Stimulated activated CD4-positive, alpha-beta T cell treated with anti-CD3 and anti-CD28 coated beads, Interleukin-15, amount 100 ng/mL, for 48 hours (primary cell): ENCODE data around the gene GDAP2.
A peak's percentile ranks its signal among the peaks of the same experiment; 100 is the strongest.
"Not testable (repeated sequence)": the region's sequence is repeated elsewhere in the genome, so short reads cannot be mapped to it uniquely, and the experiment has no call there.

ENCODE experiments used
- DNase-seq, 2 donors: peaks; one replicate each; pipeline ENCODE4 v3.0.0-alpha.2; 2020; ENCODE audit warnings: low read depth in 2 of 2

GDAP2 gene, protein sequence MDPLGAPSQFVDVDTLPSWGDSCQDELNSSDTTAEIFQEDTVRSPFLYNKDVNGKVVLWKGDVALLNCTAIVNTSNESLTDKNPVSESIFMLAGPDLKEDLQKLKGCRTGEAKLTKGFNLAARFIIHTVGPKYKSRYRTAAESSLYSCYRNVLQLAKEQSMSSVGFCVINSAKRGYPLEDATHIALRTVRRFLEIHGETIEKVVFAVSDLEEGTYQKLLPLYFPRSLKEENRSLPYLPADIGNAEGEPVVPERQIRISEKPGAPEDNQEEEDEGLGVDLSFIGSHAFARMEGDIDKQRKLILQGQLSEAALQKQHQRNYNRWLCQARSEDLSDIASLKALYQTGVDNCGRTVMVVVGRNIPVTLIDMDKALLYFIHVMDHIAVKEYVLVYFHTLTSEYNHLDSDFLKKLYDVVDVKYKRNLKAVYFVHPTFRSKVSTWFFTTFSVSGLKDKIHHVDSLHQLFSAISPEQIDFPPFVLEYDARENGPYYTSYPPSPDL

DNA sequence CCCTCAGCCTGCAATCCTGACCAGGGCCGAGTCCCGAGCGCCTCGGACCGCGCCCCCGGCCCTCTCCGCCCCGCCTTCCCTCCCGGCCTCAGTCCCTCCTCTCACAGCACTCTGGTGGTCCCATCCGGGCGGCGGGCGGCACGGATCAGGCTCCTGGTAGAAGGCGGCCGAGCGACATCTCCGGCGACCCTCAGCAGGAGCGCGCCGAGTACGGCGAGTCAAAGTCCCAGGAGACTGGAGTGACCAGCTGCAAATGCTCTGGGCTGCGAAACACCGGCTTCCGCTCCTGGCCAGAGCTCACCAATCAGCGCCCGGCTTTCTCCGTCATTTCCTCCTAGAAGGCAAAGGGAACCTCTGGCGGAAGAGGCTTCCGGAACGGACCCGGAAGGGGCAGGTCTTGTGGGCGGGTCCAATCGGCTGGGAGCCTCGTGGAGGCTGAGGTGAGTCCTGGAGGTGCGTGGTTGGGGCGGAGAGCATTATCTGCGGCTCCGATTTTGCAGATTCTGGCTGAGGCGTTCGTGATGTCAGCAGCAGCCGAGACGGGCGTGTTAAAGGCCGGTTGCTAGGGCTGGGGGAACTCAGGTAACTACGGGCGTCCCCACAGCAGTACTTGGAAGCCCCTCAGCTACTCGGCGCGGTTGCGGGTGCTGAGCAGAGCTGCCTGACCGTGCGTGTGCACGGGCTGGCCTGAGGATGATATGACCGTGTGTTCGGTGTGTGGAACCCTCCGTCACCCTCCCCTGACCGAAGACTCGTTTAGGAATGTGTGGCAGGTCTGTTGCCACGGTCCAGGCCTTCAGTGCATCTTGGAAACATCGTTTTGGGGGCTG, at the start of gene GDAP2, which contains the start of gene WDR3:
Gene GDAP2 (minus strand): TSS at position 279 of the 830 bp plus-strand sequence. CDS start 9,264 bp downstream, outside the sequence.
Gene WDR3 (plus strand): TSS at position 397 of the 830 bp plus-strand sequence. CDS start 3,581 bp downstream, outside the sequence.
- peak; percentile 93 to 95 for DNase-seq

DNA sequence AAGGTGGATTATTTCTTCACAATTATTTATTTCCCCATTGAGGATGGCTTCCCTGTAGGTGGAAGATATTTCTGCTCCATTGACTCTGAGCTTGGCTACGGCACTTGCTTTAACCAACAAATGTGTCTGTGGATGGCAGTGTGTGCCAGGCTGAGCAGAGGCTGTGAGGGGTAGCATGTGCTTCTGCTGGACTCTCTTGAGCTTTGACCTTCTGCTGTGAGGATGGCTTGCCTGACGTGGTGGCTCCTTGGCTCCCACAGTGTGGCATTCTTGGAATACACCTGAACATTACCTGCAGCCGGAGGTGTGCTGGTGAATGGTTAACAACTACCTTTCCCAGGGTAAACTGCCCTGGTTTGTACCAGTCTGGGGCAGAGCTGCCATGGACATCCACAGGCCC, 47.0 kb upstream of the GDAP2 start:
- no peak for DNase-seq

DNA sequence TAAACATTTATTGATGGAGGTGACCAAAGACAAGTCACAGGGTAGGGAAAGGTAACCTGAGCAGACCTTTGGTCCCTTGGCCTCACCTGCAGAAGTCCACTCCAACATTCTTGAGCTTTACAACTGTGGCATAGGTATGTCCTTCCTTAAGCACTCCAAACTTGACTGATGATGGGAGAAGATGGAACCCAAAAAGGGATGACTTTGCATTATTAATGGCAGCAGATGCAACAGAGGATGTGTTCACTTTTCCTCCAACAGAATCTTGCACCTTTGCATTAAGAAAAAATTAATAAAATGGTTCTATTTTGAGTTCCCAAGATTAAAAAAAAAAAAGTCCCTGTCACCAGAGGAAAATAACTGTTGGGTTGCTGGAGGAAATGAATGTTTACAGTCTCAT, 42.4 kb upstream of the GDAP2 start:
- no peak for DNase-seq

DNA sequence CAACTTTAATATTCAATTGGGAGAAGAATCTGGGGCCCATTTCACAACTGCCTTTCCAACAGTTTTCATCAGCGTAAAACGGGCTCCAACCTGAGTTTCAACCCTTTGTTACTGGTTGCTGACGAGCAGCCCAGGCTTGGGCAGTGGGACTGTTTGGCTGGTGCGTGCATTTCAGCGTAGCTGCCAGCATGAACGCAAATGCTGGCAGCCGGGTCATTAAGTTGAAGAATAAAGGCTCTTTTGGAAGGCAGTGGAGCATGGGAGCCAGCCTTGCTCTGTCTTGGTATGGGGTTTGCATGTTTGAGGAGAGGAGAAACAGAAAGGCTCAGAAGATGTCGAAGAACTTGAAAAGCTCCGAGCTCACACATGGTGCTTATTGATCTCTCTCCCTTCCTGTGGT, 40.8 kb upstream of the GDAP2 start:
- no peak for DNase-seq

DNA sequence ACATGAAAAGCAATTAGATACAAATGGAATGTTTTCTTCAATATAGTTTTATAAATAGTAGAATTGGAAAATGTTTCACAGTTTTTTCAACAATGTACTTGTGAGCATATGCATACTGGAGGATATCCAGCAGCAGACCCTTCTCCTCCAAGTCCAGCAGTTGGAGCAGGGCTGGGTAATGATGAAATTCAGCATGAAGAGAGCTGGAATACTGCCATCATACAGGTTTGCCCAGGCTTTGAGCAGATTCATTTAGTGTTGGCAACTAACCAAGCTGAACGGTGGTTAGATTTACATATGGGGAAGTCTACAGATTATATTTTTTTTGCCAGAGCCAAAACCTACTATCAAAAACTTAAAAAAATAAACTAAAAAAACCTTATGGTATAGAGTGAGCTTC, 38.5 kb upstream of the GDAP2 start:
- DNase-seq: no peak

DNA sequence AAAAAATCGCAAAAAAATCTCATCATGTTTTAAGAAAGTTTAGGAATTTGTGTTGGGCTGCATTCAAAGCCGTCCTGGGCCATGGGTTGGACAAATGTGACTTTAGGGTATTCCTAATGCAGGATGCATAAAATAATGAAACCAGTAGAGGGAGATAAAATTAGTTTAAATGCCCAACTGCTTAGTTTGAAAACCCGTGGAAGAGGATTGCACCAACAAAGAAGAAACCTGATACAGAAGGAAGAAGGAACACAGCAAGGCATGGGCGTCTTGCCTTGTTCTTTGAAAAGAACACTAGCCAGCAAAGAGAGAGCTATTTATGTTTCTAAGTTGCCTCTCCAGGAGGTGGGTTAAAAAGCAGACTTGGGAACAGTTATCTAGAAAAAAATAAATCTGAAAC, 38.1 kb upstream of the GDAP2 start:
- no peak for DNase-seq

DNA sequence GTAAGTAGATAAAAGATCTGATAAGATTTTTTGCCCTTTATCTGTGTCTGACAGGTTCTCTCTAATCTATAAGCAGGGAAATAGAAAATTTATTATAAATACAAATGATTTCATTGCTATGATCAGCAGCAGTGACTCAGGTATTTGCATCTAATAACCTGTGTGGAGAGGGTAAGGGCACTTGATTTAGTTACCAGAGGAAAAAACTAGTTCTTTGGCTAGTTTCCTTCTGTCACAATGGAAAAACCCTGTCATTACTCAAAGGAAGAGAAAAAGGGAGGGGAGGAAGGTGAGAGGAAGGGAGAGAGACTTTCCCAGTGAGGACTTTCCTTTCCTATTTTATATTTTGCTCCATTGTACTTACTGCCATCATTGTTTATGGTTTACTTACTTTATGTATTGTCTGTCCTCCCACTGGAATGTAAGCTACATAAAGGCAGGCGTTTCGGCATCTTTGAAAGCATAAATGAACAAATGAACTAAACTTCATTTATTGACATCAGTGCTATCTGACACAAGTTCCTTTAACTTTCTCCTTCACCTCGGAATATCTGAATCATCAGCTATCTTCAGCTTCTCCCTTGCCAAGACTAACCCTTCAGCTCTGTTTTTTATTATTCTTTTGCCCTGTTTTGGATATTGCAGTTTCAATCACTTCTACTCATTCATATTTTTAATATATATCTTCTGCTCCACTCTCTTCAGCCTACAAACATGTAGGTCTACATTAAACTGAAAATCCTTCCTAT, 35.0 kb upstream of the GDAP2 start:
- DNase-seq: no peak

DNA sequence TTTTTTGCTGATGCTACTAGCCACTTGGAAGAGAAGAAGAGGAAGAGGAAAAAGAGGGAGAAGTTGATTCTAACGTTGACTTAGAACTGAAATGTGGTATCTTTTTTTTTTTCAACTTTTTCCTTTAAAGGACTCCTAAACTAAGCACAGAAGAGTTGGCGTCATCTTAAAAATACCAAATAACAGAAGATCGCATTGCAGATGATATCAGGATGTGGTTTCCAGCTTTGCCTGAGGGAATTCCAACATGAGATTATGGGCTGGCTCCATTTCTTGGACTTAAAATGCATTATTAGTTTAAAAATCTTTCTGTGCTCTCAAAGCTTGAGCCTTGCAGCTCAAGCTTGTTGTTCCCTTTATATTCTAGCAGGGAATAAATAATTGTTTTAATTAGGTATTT, 29.9 kb upstream of the GDAP2 start:
- DNase-seq: no peak

DNA sequence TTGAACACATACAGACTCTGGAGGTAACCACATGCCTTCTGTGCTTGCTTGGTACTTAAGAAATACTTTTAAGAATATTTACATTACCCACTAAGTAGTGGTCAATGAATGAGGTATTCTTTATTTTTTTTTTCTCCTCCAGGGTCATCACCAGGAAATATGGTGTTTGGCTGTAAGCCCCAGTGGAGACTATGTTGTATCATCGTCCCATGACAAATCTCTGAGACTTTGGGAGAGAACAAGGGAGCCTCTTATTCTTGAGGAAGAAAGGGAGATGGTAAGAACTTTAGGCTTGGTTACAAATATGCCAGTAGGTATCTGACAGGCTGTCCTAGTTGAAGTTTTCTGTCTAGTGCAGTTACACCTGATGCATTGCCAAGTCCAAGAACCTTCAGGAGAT, 23.0 kb upstream of the GDAP2 start:
- no peak for DNase-seq

DNA sequence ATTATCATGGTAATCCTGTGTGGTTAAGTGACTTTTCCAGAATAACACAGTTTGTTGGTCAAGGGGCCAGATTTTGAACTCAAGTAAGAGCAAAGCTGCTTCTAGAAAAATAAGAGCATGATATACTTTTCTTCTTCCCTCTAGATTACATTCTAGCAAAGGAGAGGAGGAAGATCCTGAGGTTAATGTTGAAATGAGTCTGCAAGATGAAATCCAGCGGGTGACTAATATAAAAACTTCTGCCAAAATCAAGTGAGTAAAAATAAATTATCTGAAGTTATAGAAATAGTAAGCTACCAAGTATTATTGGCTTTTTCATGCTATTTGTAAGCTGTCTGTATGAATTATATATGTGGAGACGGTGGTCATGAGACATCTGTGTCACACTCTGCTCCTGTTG, 12.9 kb upstream of the GDAP2 start:
- DNase-seq: no peak

DNA sequence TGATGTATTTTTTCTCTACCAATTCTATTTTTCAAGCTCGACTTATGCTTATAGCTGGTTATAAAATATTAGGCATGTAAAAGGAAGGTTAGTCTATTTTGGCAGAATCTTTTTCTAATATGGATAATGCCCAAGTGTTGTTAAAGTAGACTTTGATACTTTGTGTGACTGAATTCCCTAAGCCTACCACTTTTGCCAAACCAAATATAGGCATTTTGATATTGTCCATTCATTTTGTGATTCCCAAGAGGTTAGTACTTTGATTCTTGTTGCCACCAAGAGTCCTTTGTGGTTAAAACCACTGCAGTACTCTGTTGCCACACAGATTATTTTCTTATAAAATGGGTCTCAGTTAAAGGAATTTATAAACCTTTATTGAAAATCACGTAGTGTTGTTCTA, 4.3 kb upstream of the GDAP2 start:
- DNase-seq: no peak

DNA sequence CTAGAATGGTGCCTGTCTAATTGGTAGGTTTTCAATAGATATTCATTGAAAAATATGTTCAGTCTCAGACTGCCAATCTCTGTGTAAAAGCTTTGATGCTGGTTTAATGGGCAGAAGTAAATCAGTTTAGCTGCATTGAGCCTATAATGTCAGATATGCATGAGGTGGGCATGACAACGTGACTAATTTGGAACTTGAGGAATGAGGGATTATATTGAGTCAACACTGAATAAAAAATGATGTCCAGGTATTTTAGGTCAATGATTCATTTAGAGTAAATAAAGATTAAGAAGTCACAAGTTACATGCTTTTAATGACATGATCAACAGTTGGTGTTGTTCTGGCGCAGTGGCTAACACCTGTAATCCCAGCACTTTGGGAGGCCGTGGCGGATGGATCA, 3.2 kb upstream of the GDAP2 start:
- no peak for DNase-seq

DNA sequence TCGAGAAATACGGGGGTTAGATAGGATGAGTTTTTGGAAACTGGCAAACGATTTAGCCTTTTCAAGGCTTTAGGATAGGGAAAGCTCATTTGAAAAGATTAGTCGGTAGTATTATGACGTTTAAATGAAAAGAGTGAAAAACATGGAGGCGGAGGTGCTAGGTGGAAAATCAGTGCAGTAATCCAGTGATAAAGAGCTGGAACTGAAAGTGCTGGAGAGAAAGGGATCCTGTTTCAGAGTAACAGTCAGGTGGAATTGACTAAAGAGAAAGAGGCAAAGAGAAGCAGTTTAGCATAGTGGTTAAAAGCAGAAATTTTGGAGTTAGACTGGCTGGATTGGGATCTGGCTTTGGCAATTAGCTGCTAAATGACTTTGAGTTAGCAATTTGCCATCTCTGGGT, 1.1 kb upstream of the GDAP2 start:
- DNase-seq: no peak

DNA sequence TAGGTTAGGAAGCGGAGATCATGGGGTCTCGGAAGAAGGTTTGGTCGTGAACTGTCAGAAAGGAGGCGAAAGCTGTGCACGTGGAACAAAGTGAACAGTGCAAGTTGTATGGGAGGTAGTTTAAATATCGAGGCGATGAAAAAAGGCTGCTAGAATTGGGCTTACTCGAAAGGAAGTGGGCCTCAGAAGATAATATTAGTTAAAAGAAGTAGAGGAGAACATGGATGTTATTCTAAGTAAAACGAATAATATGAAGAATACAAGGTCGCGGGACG, 689 bp upstream of the GDAP2 start:
- DNase-seq: no peak

DNA sequence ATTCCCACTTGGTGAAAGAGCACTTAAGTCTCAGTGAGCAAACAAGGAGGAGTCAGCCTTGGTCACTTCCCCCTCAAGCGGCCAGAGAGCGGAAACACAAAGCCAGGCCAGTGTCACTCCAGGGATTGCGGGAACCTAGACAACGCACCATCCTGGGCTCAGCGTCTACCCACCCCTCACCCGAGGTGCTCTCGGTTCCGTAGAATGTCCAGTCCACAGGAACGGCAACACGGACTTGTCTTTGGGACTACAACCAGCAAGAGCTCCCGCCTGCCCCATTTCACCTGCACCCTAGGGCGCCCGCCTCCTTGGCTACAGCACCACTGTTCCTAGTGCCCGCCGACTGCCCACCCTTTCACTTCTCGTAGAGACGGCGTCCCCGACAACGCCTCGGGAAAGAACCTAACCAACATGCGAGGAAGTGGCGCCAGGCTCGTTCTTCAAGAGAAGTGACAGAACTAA, 509 bp downstream of the GDAP2 start:
- peak in 1 of 2 donors; percentile 9 for DNase-seq

DNA sequence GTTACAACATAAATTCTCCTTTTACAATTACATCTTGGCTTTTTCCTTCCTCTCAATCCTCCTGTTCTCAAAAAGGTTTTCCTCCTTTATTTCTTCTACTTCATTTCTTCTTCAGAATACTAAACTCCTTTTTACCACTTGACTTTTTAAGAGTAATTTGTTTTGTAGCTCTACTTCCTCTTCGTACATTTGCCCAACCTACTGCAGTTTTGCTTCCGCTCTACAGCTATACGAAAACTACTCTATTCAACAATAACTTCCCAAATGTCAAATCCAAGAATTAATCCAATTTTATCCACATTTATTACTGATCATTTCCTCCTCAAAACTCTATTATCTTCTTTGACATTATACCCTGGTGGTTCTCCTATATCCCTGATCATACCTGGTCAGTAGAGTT, 3.4 kb downstream of the GDAP2 start:
- no peak for DNase-seq

DNA sequence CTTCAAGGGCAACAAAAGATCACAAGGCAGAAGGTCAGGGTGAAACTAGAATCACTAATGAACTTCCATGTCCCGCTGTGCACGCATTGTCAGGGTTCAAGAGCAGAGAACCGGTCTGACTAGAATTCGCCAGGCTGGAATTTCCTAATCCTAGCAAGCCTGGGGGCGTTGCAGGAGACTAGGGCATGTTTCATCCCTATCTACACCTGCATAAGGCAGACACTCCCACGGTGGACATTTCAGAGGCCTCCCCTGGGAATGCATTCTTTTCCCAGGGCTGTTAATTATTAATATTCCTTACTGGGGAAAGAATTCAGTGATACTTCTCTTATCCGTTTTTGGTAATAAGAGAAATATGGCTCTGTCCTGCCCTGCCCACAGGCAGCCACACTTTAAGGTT, 6.7 kb downstream of the GDAP2 start:
- DNase-seq: not testable (repeated sequence)

DNA sequence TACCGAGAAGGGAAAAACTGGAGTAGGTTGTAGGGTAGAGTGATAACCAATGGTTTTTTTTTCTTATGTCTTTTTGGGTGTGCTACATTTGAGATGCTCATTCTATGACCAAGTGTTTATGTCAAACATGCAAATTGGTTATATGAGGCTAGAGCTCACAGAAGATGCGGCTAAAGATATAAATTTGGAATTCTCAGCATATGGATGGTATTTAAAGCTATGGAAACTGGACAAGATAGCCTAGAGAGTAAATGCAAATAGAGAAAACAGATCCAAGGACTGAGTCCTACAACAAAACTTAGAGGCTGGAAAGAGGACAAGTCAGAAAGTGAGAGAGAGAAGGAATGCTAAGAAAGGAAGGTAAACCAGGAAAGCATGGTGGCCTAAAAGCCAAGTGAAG, 7.4 kb downstream of the GDAP2 start:
- DNase-seq: no peak

DNA sequence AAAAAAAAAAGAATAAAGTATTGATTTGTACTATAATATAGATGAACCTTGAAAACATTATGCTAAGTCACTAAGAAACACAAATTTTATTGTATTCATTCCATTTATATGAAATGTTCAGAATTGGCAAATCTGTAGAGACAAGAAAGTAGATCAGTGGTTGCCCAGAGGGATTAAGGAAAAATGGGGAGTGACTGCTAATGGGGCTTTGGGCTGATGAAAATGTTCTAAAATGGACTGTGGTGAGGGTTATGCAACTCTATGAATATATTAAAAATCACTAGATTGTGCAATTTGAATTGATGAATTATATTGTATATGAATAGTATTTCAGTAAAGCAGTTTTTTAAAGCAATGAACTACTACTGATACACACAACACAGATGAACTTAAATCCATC, 10.0 kb downstream of the GDAP2 start:
- no peak for DNase-seq

DNA sequence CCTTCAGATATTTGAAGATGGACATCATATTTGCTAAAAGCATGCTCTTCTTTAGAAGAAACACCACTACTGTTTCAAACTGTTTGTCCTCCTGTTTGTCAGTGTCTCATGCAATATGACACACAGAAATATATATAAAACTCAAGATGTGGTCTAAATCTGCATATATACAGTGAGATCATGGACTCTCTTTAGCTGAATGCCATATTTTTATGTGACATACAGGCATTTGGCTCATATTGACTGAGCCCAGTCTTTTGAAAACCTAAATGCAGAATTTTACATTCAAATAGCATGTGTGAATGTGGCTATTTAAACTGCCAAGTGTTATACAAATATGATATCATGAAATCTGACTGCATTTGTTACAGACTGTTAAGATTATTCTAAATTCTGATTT, 18.4 kb downstream of the GDAP2 start:
- no peak for DNase-seq

DNA sequence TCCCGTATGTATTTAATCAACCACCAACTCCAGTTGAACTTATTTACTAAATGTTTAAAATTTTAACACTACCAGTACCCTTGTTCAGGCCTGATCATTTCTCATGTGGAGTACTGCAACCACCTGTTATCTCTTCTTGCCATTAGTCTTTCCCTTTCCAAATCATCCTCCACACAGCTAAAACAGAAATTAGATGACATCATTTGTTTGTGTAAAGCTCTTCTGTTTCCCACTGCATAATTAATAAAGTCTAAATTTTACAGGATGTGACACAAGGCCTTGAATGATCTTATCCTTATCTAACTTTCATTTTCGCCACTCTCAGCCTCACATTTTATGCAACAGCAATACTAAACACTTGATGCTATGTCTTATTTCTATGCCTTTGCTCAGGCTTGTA, 24.4 kb downstream of the GDAP2 start:
- DNase-seq: no peak

DNA sequence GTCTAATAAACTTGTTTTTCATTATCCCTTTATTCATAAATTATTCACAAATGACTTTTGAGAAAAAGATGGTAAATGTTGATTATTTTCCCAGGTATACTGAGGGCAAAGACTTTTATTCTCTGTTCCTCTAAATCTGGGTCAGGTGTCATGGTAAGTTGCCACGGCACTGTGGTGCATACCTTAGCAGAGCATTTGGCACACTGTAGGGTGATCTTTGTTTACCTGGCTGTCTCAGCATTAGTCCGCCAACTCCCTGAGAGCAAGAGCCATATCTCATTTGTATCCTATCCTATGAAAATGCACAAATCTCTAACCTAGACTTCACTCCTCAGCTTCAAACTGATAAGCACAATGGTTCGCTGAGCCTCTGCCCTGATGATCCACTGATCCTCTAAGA, 24.9 kb downstream of the GDAP2 start:
- DNase-seq: no peak
